Activated T-cell treated with anti-CD3 and anti-CD28 coated beads for 48 hours (primary cell): ENCODE results near the gene SUPT7L.

ENCODE experiments used
- DNase-seq: peaks from one replicate; pipeline ENCODE4 v3.0.0-alpha.2; 2020; ENCODE audit warnings: low read depth

The SUPT7L gene

DNA sequence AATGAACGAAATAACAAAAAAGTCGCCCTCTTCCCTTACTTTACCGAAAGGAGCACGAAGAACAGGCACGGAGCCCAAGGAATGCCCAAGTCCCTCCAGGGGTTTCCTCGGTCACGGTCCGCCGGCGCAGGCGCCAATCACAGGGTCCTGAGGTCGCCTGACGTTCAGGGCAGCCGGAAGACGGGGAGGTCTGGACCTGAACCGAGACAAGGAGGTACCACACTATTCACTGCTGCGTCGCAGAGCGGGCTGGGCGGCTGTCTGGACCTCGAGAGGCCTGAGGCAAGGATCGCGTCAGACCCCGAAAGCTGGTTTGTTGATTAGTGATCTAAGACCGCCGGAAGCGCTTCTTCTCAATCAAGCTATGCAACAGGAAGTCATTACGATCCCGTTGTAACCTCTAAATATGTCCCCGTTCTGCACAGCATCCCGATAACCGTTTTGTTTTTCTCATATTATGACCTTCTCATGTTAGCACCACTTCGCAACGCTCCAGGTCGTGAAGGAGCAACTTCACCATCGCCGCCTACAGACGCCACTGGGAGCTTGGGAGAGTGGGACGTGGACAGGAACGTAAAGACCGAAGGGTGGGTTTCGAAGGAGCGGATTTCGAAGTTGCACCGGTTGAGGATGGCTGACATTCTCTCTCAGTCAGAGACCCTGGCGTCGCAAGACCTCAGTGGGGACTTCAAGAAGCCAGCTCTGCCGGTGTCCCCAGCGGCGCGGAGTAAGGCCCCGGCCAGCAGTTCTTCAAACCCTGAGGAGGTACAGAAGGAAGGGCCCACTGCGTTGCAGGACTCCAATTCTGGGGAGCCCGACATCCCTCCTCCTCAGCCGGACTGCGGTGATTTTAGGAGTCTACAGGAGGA is at the start of gene SUPT7L, which contains the start of gene SLC4A1AP:
SUPT7L (minus strand) TSS at position 330 of the 869 bp plus-strand sequence. CDS start 1,422 bp downstream, outside the sequence.
SLC4A1AP (plus strand) TSS at position 605 of the 869 bp plus-strand sequence; CDS start at position 631, 26 bp downstream.
- DNase-seq, result peak; percentile 56

- DNase-seq, result no peak
Observed at GRCh38 chr2:27713201-27713600, 49.8 kb upstream of the SUPT7L start.

DNA sequence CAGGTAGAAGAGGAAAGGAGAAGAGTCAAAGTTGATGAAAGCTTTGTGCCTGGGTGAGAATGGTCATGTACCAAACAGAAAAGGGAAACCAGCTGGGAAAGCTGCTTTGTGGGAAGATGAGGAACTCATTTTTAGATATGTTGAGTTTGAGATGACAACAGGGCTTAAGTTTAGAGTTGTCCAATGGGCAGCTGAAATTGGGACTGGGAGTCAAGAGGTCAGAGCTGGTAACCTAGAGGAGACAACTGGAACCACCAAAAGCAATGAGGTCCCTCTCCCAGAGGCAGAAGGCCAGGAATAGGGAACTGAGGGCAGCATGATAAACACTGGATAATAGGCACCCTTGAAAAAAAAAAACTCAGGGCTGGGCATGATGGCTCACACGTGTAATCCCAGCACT is 49.1 kb upstream of the SUPT7L start:
- no peak for DNase-seq

- no peak for DNase-seq
Observed at GRCh38 chr2:27711804-27712203, 48.4 kb upstream of the SUPT7L start.

- DNase-seq, result no peak
Observed at GRCh38 chr2:27710640-27711430, 47.4 kb upstream of the SUPT7L start.

DNA sequence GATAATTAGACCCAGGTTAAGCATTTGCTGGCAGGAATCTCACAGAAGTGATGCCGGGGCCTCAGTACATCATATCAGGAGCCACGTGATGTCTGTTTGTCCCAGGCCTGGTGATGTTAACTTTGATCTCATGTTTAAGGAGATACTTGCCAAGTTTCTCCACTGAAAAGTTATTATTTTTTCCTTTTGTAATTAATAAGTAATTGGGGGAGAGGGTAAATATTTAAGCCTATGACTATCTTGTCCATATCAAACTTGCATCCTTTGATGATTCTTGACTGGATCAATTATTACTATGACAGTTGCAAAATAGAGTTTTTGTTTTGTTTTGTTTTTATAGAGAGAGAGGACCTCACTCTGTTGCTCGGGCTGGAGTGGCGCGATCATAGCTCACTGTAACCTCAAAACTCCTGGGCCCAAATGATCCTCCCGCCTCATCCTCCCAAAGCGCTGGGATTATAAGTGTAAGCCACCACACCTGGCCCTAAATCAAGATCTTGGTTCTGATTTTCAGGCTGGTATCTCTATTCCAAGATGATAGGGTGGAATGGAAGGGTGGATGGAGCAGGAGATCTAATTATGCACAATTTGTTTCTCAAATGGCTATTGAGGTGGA is 46.7 kb upstream of the SUPT7L start:
- DNase-seq, result no peak

DNA sequence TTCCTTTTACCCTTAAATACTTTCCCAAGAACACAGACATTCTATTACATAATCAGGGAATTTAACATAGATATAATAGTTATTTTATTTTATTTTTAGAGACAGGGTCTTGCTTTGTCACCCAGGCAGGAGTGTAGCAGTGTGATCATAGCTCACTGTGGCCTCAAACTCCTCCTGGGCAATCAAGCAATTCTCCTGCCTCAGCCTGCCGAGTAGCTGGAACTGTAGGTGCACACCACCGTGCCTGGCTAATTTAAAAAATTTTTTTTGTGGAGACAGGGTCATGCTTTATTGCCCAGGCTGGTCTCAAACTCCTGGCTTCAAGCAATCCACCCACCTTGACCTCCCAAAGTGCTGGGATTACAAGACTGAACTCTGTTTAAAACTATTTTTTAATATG is 45.9 kb upstream of the SUPT7L start:
- DNase-seq, result no peak

GRCh38 chr2:27708666-27709065 is 45.3 kb upstream of the SUPT7L start:
- no peak for DNase-seq

GRCh38 chr2:27708257-27708654 is 44.8 kb upstream of the SUPT7L start:
- DNase-seq, result no peak

DNA sequence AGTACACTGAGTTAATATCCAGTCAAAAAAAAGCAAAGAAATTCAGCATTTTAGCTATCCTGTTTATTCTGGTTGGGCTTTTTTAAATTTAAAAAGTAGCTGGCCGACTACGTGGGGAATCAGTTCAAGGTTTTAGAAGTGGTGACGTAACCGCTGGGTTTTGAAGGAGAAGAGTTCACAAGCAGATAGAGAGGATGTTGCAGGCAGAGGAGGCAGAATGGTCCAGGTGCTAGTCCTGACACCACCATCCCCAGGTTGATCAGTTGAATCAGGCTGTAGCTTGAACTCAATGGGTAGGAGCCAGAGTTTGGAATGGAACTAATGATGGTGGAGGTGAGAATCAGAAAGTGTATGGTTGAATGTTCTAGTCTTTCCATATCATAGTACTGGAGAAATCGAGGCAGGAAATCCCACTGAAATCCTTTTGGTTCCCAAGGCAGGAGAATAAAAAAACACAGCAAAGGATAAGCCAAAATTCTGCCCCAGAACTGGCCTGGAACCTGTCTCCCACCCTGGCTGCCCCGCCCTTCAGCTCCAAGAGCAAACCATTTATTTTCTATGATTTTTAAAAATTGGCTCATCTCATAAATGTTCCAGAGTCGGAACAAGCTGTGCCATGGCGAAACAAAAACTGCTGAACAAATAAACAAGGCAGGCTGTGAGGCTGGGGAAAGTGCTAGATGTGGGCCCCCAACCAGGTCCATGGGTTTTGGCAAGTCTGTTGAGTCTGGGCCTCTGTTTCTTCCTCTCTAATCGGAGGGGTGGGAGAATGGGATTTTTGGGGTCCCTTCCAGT is 44.2 kb upstream of the SUPT7L start:
- no peak for DNase-seq

DNA sequence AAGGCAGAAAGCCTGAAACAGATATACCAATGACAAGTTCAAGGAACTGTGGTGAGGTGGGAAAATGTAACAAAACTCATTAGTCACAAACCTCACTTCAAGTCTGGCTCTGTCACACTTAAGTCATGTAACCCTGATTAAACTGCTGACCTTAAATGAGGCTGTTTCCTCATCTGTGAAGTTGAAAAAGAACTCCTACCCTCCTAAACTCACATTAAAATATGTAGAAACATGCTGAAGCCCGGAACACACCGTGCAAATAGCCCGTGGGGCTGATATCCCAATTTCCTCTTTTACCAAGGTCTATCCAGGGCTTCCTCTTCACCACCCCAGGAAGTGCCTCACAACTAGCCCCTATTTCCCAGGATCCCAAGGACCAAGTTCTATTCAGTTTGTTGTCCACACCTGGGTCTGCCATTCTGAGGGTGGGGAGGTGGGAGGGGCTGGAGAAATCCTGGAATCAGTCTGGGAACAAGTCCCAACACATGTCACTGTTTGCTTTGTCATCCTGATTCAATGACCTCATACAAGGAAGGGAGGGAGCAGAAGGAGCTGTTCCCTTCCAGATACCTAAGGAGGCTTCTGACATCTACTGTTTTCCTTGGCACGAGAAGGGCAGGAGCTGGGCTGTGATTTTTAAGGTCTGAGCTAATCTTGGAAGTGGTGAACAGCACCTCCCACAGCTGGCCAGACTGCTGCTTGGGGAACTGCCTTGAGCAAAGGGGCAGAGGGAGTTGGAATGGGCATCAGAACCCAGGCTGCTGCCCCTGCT is 42.6 kb upstream of the SUPT7L start:
- DNase-seq, result no peak

GRCh38 chr2:27704342-27704876 is 41.0 kb upstream of the SUPT7L start:
- no peak for DNase-seq

DNA sequence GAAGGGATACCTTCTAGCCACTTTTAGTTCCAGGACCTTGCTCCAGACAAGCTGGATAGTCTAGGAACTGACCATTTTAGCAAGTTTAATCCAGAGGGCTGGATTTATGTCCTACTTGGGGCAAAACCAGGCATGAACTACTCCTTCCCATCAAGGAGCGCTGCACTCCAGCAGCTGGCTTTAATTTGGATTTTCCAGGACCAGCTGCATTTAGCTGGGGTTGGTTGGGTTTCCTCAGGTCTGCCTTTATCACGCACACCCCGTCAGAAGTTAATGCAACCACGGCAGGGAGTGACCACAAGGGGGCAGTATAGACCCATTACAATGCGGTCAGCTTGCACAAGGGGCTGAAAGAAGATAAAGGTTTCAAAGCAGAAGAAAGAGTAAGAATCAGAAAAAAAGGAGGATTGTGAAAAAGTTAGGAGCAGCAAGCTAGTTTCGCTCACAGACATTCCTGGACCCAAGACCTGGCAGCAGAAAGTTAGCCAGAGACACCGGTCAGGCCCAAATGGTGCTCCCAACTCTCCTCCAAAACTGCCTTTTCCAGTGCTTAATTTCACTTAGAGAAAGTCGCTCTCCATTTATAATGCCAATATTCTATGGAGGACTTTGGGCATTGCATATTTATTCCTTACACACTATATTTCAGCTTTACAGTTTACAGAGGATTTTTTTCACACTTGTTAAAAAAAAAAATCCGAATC is 40.4 kb upstream of the SUPT7L start:
- DNase-seq, result peak; percentile 76

DNA sequence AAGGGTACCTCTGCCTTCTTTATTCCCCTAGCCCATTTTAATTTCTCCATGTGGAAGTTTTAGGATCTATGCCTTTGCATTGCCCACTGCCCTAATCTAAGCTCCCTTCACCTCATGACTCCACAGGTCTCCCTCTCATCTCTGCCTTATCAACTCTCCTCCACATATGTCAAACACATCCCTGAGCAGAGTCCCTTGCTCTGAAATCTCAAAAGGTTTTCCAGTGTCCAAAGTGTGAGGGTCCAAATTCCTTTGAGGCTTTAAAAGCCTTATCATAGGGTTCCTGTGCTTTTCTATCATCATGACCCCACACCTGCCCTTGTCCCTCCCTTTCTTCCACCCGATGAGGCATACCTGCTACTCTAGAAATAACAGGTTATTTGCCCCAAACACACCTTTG is 38.9 kb upstream of the SUPT7L start:
- DNase-seq, result no peak

GRCh38 chr2:27701676-27702075 is 38.3 kb upstream of the SUPT7L start:
- DNase-seq, result no peak

DNA sequence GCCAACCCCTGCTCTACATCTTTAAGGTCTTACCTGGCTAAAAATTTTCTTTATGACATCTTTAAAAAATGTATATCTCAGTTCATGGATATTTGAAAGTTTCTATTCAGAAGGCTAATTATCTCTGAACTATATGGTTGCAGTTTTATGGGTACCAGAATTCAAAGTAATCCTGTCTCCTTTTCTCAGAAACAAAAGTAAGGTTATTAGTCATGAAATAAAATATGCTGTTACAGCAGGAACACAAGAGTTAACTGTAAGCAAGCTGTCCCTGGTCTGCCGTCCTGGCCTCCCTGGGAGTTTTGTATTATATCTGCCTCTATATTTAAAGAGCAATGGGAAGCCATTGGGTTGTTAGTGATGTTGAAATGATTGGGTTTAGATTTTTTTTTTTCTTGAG is 34.2 kb upstream of the SUPT7L start:
- no peak for DNase-seq

DNA sequence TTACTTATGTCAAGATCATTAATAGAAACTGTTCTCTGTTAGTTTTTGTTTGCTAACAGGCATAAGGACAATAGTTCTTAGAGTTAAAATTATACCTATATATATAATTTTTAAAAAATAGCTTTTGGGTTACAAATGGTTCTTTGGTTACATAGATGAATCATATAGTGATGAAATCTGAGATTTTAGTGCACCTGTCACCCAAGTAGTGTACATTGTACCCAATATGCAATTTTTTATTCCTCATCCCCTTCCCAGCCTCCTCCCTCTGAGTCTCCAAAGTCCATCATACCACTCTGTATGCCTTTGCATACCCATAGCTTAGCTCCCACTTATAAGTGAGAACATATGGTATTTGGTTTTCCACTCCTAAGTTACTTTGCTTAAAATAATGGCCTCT is 26.6 kb upstream of the SUPT7L start:
- DNase-seq, result no peak

DNA sequence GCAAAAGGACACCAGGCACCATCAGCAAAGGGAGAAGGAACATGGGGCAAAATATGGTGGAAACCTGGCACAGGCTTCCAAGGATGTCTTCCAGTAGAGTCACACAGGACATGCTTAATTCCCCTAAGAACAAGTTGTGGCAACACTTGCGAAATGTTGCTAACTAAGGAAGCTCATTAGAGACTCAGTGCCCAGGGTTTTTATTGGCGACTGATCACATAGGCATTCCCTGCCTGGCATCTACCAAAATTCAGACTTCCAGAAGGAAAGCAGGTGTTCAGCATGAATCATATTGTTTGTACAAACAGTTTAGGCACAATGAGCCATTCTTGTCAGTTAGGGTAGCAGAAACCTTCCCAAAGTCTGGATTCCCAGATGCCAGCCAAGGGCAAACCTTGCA is 26.0 kb upstream of the SUPT7L start:
- DNase-seq, result no peak

DNA sequence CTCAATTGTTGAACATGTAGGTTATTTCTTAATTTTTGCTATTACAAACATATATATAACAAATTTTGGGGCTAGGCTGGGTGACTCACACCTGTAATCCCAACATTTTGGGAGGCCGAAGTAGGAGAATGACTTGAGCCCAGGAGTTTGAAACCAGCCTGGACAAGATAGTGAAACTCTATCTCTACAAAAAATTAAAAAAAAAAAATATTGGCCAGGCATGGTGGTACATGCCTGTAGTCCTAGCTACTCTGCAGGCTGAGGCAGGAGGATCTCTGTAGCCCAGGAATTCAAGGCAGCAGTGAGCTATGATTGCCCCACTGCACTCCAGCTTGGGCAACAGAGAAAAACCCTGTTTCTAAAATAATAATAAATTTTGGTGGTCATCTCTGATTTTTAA is 23.8 kb upstream of the SUPT7L start:
- DNase-seq, result no peak

GRCh38 chr2:27685577-27685976 is 22.2 kb upstream of the SUPT7L start:
- no peak for DNase-seq
